Chondrocyte (in vitro differentiated cells): ENCODE results near the gene ZBTB39. TPM values are rescaled to one million over a fixed set of nuclear protein-coding genes. Genes with fewer than 3 reads are reported as not detected.
"Not testable (repeated sequence)": the region's sequence is repeated elsewhere in the genome, so short reads cannot be mapped to it uniquely, and the experiment has no call there.

Experiments
- DNase-seq: peaks from one replicate; pipeline ENCODE4 v3.0.0; 2021; ENCODE audit warnings: mixed read lengths, low spot score
- H3K27ac Mint-ChIP-seq: one replicate; pipeline ENCODE4 v1.8.0; 2021; ENCODE audit warnings: mild to moderate bottlenecking, moderate library complexity, mixed read lengths; ENCODE audit not compliant: unreplicated experiment
- H3K27me3 Mint-ChIP-seq: 2 replicates; pipeline ENCODE4 v1.8.0; 2021; ENCODE audit warnings: low read depth, mixed read lengths
- H3K36me3 Mint-ChIP-seq: 2 replicates; pipeline ENCODE4 v1.8.0; 2021; ENCODE audit warnings: low read depth, mixed read lengths
- H3K4me1 Mint-ChIP-seq: 2 replicates; pipeline ENCODE4 v1.8.0; 2021; ENCODE audit warnings: low read depth, mild to moderate bottlenecking, mixed read lengths
- H3K4me3 Mint-ChIP-seq: one replicate; pipeline ENCODE4 v1.8.0; 2021; ENCODE audit warnings: mild to moderate bottlenecking, moderate library complexity, mixed read lengths; ENCODE audit not compliant: unreplicated experiment
- H3K9me3 Mint-ChIP-seq: 2 replicates; pipeline ENCODE4 v1.8.0; 2021; ENCODE audit warnings: low read depth, mixed read lengths
- CTCF ChIP-seq: fragments of 200-600 bp; sonication (generic); IDR thresholded peaks from 2 replicates; pipeline ENCODE4 v1.5.0; 2021; ENCODE audit warnings: antibody characterized with exemption, mild to moderate bottlenecking, moderate library complexity
- total RNA-seq: library from RNA; stranded (reverse); gene quantifications from 3 replicates; pipeline ENCODE4 v1.2.1, GENCODE V29; 2021

The ZBTB39 gene
- total RNA-seq, 1 donor from 2014 or later: 6.1 TPM

- no peaks in the 10 kb centered on the region for H3K36me3 Mint-ChIP-seq
- H3K4me1 Mint-ChIP-seq: no peaks in the 10 kb centered on the region
- no peaks in the 10 kb centered on the region for H3K9me3 Mint-ChIP-seq
- TF ChIP-seq CTCF: no peak
- no peak for DNase-seq
- no peak overlapping the region for H3K27ac Mint-ChIP-seq
- peaks cover 19% of the 10 kb centered on the region for H3K27me3 Mint-ChIP-seq
- no peak overlapping the region for H3K4me3 Mint-ChIP-seq
Measured at GRCh38 chr12:57019983-57020719, 13.8 kb upstream of the ZBTB39 start.

GRCh38 chr12:57018906-57019305 lies 12.6 kb upstream of the ZBTB39 start:
- Mint-ChIP-seq H3K36me3 (peaks cover 2% of the 10 kb centered on the region), H3K27ac (no peak overlapping the region), H3K4me1 (no peaks in the 10 kb centered on the region), H3K9me3 (no peaks in the 10 kb centered on the region), H3K4me3 (no peak overlapping the region), H3K27me3 (peaks cover 25% of the 10 kb centered on the region)
- TF ChIP-seq CTCF: no peak
- no peak for DNase-seq

- not testable (repeated sequence) for H3K36me3 Mint-ChIP-seq, H3K27ac Mint-ChIP-seq, DNase-seq, H3K4me3 Mint-ChIP-seq, H3K9me3 Mint-ChIP-seq, H3K4me1 Mint-ChIP-seq
- peaks cover 28% of the 10 kb centered on the region for H3K27me3 Mint-ChIP-seq
Measured at GRCh38 chr12:57018353-57018752, 12.0 kb upstream of the ZBTB39 start.

GRCh38 chr12:57016348-57016747 lies 10.0 kb upstream of the ZBTB39 start, which contains the start of gene TAC3:
Gene TAC3, minus strand, starts transcription at chr12:57016529. Its CDS starts 732 bp downstream, at chr12:57015797.
- H3K36me3 Mint-ChIP-seq: peaks cover 3% of the 10 kb centered on the region
- H3K4me3 Mint-ChIP-seq: no peak within 1 kb of the TSS
- no peaks in the 10 kb centered on the region for H3K9me3 Mint-ChIP-seq
- H3K4me1 Mint-ChIP-seq: peaks cover 2% of the 10 kb centered on the region
- H3K27ac Mint-ChIP-seq: no peak within 1 kb of the TSS
- peaks cover 39% of the 10 kb centered on the region for H3K27me3 Mint-ChIP-seq
- DNase-seq: no peak
- no peak for TF ChIP-seq CTCF

GRCh38 chr12:57012600-57013465 lies 6.5 kb upstream of the ZBTB39 start:
- DNase-seq: no peak
- Mint-ChIP-seq H3K36me3 (peaks cover 3% of the 10 kb centered on the region), H3K4me3 (no peak overlapping the region), H3K27ac (no peak overlapping the region), H3K27me3 (peaks cover 39% of the 10 kb centered on the region), H3K4me1 (peaks cover 11% of the 10 kb centered on the region), H3K9me3 (no peaks in the 10 kb centered on the region)
- no peak for TF ChIP-seq CTCF
